H1 (cell line): Measurements from ENCODE around the gene RSPO3.

Experiments used
- CTCF ChIP-seq, 3 experiments: IDR thresholded peaks; 1 replicate in 2 of 3; 2 replicates in 1 of 3; pipeline versions ENCODE4 v1.5.1 to v1.6.1; 2011; ENCODE audit warnings: low read length in 3 of 3, mild to moderate bottlenecking in 3 of 3, inconsistent platforms in 2 of 3, low read depth in 1 of 3, moderate library complexity in 1 of 3; ENCODE audit not compliant: insufficient read depth in 1 of 3; ENCODE audit errors: control extremely low read depth in 1 of 3
- POLR2A ChIP-seq, 2 experiments: IDR thresholded peaks; 1 replicate in 1 of 2; 2 replicates in 1 of 2; pipeline ENCODE4 v1.6.1; 2011; ENCODE audit warnings: low read depth in 2 of 2, low read length in 2 of 2, mild to moderate bottlenecking in 2 of 2; ENCODE audit errors: control extremely low read depth in 1 of 2

DNA sequence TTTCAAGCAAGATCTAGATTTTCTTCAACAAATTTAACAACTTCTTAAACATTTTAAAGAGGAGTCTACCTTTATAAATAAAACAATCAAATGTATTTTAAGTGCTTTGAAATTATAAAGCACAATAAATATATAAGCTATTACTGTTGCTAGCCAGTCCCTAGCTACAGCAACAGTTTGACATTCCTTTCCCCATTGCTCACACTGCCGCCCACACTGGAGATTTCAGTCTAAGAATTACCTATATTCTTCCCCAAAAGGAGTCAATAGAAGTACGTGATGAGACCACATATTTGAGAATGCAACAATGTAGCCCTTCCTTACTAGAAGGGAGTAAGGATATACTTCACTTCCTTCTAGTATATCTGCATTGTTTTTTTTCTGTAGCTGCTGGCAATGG, 82.8 kb downstream of the RSPO3 start:
- TF ChIP-seq CTCF (IDR thresholded peaks at IDR 0.05; ENCODE audit: control extremely low read depth in 1 of 3, insufficient read depth in 1 of 3, low read depth in 1 of 3, low read length in 3 of 3) (no peak), POLR2A (IDR thresholded peaks at IDR 0.05; ENCODE audit: control extremely low read depth in 1 of 2, low read depth in 2 of 2, low read length in 2 of 2) (no peak)
